Uterus (tissue), 2 donors: ENCODE measurements around the gene CD5L.

Source experiments
- POLR2A ChIP-seq, 2 donors: fragments of 450-650 bp; IDR thresholded peaks; one replicate each; pipeline ENCODE4 v1.6.1; 2016; ENCODE audit warnings: antibody characterized with exemption in 2 of 2, mild to moderate bottlenecking in 1 of 2, moderate library complexity in 1 of 2
- TF ChIP-seq, protein P1 (sequence below), 4 experiments: fragments of 200-600 bp in 2 of 4; fragments of 450-650 bp in 2 of 4; sonication (generic) in 2 of 4; IDR thresholded peaks; one replicate each; pipeline ENCODE4 v1.5.1; 2016 to 2019; ENCODE audit warnings: antibody characterized with exemption in 4 of 4, mild to moderate bottlenecking in 2 of 4, moderate library complexity in 1 of 4

DNA sequence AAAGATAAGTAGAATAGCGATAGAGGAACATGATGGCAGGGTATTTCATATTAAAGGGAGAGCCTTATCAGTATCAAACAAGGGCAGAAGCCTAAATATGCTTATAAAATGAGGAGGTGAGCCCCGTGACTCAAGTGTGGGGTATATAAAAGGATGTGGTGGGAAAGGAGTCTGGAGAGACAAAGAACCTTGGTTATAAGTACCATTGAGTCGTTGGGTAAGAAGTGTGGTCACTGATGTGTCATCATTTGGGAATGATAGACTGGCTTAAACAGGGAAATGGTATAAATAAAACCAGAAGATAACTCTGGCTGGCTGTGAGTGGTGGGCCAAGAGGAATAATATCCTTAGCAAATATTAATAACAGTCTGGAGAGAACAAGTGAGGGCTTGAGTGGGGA, 10.9 kb upstream of the CD5L start:
- TF ChIP-seq, protein P1, sequence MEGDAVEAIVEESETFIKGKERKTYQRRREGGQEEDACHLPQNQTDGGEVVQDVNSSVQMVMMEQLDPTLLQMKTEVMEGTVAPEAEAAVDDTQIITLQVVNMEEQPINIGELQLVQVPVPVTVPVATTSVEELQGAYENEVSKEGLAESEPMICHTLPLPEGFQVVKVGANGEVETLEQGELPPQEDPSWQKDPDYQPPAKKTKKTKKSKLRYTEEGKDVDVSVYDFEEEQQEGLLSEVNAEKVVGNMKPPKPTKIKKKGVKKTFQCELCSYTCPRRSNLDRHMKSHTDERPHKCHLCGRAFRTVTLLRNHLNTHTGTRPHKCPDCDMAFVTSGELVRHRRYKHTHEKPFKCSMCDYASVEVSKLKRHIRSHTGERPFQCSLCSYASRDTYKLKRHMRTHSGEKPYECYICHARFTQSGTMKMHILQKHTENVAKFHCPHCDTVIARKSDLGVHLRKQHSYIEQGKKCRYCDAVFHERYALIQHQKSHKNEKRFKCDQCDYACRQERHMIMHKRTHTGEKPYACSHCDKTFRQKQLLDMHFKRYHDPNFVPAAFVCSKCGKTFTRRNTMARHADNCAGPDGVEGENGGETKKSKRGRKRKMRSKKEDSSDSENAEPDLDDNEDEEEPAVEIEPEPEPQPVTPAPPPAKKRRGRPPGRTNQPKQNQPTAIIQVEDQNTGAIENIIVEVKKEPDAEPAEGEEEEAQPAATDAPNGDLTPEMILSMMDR (IDR thresholded peaks at IDR 0.05) = no peak
- TF ChIP-seq POLR2A (IDR thresholded peaks at IDR 0.05) = no peak
